ENCODE measurements around the gene NDUFB6.
"Not testable (repeated sequence)": the region's sequence is repeated elsewhere in the genome, so short reads cannot be mapped to it uniquely, and the experiment has no call there.

NDUFB6 gene

DNA sequence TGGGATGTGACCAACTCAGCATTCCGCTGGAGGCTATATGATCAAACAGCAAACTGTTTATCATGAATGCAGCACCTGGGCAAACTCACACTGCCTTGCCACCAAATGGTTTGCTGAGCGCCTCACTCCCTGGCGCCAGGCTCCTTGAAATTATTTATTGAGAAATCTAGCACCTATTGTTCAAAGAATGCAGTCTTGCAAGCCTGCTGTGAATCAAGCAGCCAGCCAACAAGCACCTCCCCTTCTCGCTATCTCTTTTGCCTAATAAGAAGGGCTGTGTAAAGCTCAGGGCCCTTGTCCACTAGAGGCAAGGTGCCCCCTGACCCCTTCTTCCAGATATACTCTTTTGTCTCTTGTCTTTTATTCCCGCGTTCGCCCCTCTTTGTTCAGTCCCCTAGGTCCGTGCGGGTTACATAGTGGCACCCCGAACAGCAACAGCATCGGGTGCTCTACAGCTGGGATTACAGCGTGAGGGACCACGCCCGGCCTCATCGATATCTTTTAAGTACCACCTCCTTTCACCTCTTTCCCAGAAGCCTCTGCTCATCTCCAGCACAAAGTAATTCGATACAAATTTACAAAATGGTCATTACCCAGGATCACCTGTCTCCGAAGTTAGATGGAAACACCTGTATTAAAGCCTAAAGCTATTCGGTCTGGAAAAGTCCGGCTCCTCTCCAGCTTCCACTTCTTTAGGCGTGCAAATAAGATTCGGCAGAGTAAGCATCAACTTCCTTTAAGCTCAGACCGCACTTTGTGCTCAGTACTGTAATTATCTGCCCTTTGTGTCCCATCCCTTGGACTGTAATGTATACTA lies 47.9 kb downstream of the NDUFB6 start:
- TF ChIP-seq CTCF (IDR thresholded peaks at IDR 0.05; ENCODE audit: low read depth, low read length), result no peak
- H3K4me3 ChIP-seq (replicated peaks in 1 of 2; ENCODE audit: low read depth in 2 of 2, low read length in 2 of 2), result peak overlapping the region; percentile 67 to 69
- DNase-seq (ENCODE audit: low read depth in 2 of 2), result peak; percentile 26 to 47

GRCh38 chr9:32524558-32524891 lies 48.4 kb downstream of the NDUFB6 start:
- not testable (repeated sequence) for DNase-seq (ENCODE audit: low read depth in 2 of 2)
- H3K4me3 ChIP-seq (replicated peaks in 1 of 2; ENCODE audit: low read depth in 2 of 2, low read length in 2 of 2), result peak overlapping the region in 1 of 2 donors; percentile 69

GRCh38 chr9:32523910-32524309 lies 49.0 kb downstream of the NDUFB6 start:
- no peak for DNase-seq (ENCODE audit: low read depth in 2 of 2)
- no peak overlapping the region for H3K4me3 ChIP-seq (replicated peaks in 1 of 2; ENCODE audit: low read depth in 2 of 2, low read length in 2 of 2)
- no peak for TF ChIP-seq CTCF (IDR thresholded peaks at IDR 0.05; ENCODE audit: low read depth, low read length)

DNA sequence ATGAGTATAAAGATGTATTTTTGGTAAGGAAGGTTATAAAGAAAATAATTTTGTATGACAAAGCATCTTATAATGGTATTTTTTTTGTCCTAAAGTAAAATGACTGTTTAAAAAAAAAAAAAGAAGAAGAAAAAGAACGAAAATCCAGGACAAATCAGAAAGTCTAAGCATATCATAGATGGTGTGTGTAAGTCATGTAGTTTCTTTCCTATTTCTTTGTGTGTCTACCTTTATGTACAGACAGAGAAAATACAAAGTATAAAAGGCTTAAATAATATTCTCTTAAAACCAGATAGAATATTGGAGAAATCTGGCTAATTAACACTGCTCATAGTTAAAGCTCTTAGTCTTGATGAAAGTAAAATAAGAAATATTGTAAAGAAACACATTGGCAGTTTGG lies 54.7 kb downstream of the NDUFB6 start:
- no peak for TF ChIP-seq CTCF (IDR thresholded peaks at IDR 0.05; ENCODE audit: low read depth, low read length)
- H3K4me3 ChIP-seq (replicated peaks in 1 of 2; ENCODE audit: low read depth in 2 of 2, low read length in 2 of 2), result no peak overlapping the region
- no peak for DNase-seq (ENCODE audit: low read depth in 2 of 2)

DNA sequence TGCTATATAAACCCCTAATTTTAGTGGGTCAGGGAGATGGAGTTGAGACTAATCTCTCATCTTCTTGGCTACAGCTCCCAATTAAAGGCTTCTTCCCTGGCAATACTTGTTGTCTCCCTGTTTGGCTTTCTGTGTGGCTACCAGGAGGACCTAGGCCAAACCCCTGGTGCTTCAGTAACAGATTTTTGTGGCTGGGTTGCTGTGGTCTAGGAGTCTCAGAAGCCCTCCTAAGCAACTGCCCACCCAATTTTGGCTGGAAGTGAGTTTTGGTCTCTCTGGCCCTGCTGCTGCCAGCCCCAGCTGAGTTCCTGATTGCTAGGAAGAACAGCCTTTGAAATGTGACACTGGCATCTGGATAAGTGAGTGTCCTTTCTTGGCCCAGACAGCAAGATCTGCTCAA lies 56.7 kb downstream of the NDUFB6 start:
- H3K4me3 ChIP-seq (replicated peaks in 1 of 2; ENCODE audit: low read depth in 2 of 2, low read length in 2 of 2), result no peak overlapping the region
- TF ChIP-seq CTCF (IDR thresholded peaks at IDR 0.05; ENCODE audit: low read depth, low read length), result no peak
- no peak for DNase-seq (ENCODE audit: low read depth in 2 of 2)

GRCh38 chr9:32508728-32509127 lies 64.2 kb downstream of the NDUFB6 start:
- no peak overlapping the region for H3K4me3 ChIP-seq (replicated peaks in 1 of 2; ENCODE audit: low read depth in 2 of 2, low read length in 2 of 2)
- DNase-seq (ENCODE audit: low read depth in 2 of 2), result no peak
- no peak for TF ChIP-seq CTCF (IDR thresholded peaks at IDR 0.05; ENCODE audit: low read depth, low read length)

DNA sequence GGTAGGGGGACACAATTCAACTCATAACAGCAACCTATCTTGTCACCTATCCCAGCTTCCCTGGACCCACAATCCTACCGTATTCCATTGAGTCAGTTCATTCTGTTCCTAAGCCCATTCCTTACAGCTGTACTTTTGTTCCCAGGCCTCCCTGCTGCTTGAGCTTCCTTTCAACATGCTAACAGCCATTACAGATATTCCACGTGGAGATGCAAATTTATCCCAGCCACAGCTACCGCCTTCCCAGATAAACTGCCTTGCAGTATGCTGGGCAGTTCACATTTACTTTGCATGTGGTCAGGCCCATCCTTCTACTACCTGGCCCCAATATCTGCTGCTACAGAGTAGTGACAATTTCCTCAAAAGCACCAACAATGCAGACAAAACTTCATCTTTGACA lies 70.0 kb downstream of the NDUFB6 start:
- no peak for TF ChIP-seq CTCF (IDR thresholded peaks at IDR 0.05; ENCODE audit: low read depth, low read length)
- DNase-seq (ENCODE audit: low read depth in 2 of 2), result no peak
- H3K4me3 ChIP-seq (replicated peaks in 1 of 2; ENCODE audit: low read depth in 2 of 2, low read length in 2 of 2), result no peak overlapping the region

All from cardiac fibroblast (primary cell).